ENCODE results near the gene HES2. TPM values are rescaled to one million over a fixed set of nuclear protein-coding genes. Genes with fewer than 3 reads are reported as not detected.

HES2 gene
- total and polyA plus RNA-seq, 9 of the 15 experiments (the other 6 are each of a cell fraction or from before 2014, with no cell fraction given): 0.05 to 0.18 (median 0.07) TPM; not detected in 4

GRCh38 chr1:6438047-6438525, 18.4 kb upstream of the HES2 start (continued):
- TF ChIP-seq TCF15 (CRISPR knock-in tag; IDR thresholded peaks at IDR 0.05): no peak
- no peak for TF ChIP-seq NR4A1 (CRISPR knock-in tag; IDR thresholded peaks at IDR 0.05)
- TF ChIP-seq NR4A1 (tag; IDR thresholded peaks at IDR 0.05): no peak
- peak; percentile 94; the same call in 1 of the 2 replicates for TF ChIP-seq STAT6 (CRISPR knock-in tag; IDR thresholded peaks at IDR 0.05)
- no peak for TF ChIP-seq ZBTB12 (CRISPR knock-in tag; IDR thresholded peaks at IDR 0.05)
- TF ChIP-seq SMC3 (conservative IDR thresholded peaks at IDR 0.05; ENCODE audit: insufficient read depth, low read depth, low read length): peak; percentile 76
- TF ChIP-seq SMARCE1 (IDR thresholded peaks at IDR 0.05): no peak
- TF ChIP-seq SAP30 (IDR thresholded peaks at IDR 0.05; ENCODE audit: borderline replicate concordance, insufficient read depth, low read depth, low read length, poor library complexity, severe bottlenecking): no peak
- peak; percentile 12 for TF ChIP-seq CTCFL (IDR thresholded peaks at IDR 0.05; ENCODE audit: borderline replicate concordance, insufficient read depth, low read depth, low read length, poor library complexity, severe bottlenecking)
- peak; percentile 71; the same call in 1 of the 2 replicates for TF ChIP-seq ZBTB7A (IDR thresholded peaks at IDR 0.05; ENCODE audit: borderline replicate concordance, control insufficient read depth, low read depth, low read length)
- no peak for TF ChIP-seq ZNF449 (CRISPR knock-in tag; IDR thresholded peaks at IDR 0.05)
- TF ChIP-seq KLF16 (IDR thresholded peaks at IDR 0.05): peak; percentile 70; the same call in 1 of the 2 replicates
- no peak for TF ChIP-seq NR1H2 (CRISPR knock-in tag; IDR thresholded peaks at IDR 0.05)
- 0 out of 2 replicates have a peak, but pooled peaks have one; percentile 14 for TF ChIP-seq E2F4 (CRISPR knock-in tag; IDR thresholded peaks at IDR 0.05; ENCODE audit: low read depth)
- no peak for TF ChIP-seq BRD4 (IDR thresholded peaks at IDR 0.05)
- peak in 1 of 3 experiments; percentile 15 for TF ChIP-seq YY1 (IDR thresholded peaks at IDR 0.05; ENCODE audit: borderline replicate concordance in 1 of 3, control insufficient read depth in 1 of 3, extremely low read depth in 1 of 3, insufficient read depth in 3 of 3, insufficient read length in 1 of 3, insufficient replicate concordance in 2 of 3, low read depth in 1 of 3, low read length in 2 of 3)
- TF ChIP-seq SMARCC2 (IDR thresholded peaks at IDR 0.05; ENCODE audit: low read depth): no peak
- no peak for TF ChIP-seq EGR1 (conservative IDR thresholded peaks at IDR 0.05)

All from K562 (cell line).